Measurements from ENCODE around the gene TMED7.

DNA sequence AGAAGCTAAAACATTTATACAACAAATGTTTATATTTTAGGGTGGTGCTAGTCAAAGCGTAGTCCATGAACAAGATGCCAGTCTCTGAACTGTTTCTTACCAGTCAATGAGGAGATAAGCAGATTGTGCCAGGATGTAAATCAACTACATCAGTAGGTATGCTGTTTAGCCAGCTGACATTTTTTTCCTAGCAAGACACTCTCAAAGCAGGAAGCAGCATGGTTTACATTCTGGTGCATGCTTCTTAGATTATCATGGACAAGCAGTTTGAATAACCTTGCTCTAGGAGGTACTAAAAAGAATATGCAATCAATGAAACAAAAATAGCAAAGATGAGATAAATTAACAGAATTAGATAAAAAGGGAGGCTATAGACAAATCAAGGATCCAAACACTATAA is 40.6 kb downstream of the TMED7 start:
- TF ChIP-seq, protein P1, sequence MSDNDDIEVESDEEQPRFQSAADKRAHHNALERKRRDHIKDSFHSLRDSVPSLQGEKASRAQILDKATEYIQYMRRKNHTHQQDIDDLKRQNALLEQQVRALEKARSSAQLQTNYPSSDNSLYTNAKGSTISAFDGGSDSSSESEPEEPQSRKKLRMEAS (IDR thresholded peaks at IDR 0.05), result no peak
- TF ChIP-seq CREB1 (IDR thresholded peaks at IDR 0.05) (no peak), TBP (IDR thresholded peaks at IDR 0.05; ENCODE audit: low read depth, low read length) (no peak), EZH2 (IDR thresholded peaks at IDR 0.05; ENCODE audit: low read depth, low read length, severe bottlenecking) (no peak), POLR2A (IDR thresholded peaks at IDR 0.05; ENCODE audit: control extremely low read depth in 1 of 2, low read depth in 2 of 2, low read length in 2 of 2) (no peak), JUN (IDR thresholded peaks at IDR 0.05; ENCODE audit: low read depth, low read length) (no peak), RAD21 (IDR thresholded peaks at IDR 0.05 in 1 of 2, conservative IDR thresholded peaks at IDR 0.05 in 1 of 2; ENCODE audit: low read depth in 2 of 2, low read length in 2 of 2) (no peak), MAFK (IDR thresholded peaks at IDR 0.05; ENCODE audit: low read depth, low read length) (no peak), RXRA (IDR thresholded peaks at IDR 0.05; ENCODE audit: insufficient read depth, low read depth, low read length) (no peak), CHD2 (IDR thresholded peaks at IDR 0.05; ENCODE audit: low read length) (no peak), POLR2AphosphoS5 (IDR thresholded peaks at IDR 0.05; ENCODE audit: low read depth, low read length) (no peak)
